Daoy (cell line): ENCODE results near the gene DYSF. TPM values are rescaled to one million over a fixed set of nuclear protein-coding genes. Genes with fewer than 3 reads are reported as not detected.

Source experiments
- DNase-seq: peaks from one replicate; pipeline ENCODE4 v3.0.0-alpha.2; 2015; ENCODE audit warnings: low read depth
- total RNA-seq: library from RNA; depleted of rRNA; stranded (reverse); fragments of >200 nt; shearing (Covaris generic); gene quantifications from 2 replicates; pipeline ENCODE4 v1.2.3, GENCODE V29; 2014

The DYSF gene
- total RNA-seq, 1 experiment from 2014 or later, result 0.23 TPM

GRCh38 chr2:71614976-71615766 lies 161.8 kb downstream of the DYSF start:
- no peak for DNase-seq

- no peak for DNase-seq
Observed at GRCh38 chr2:71615767-71616730, 162.7 kb downstream of the DYSF start.

- DNase-seq, result no peak
Observed at GRCh38 chr2:71617266-71617665, 163.9 kb downstream of the DYSF start.

- DNase-seq, result no peak
Observed at GRCh38 chr2:71618327-71619113, 165.2 kb downstream of the DYSF start.

GRCh38 chr2:71619230-71619741 lies 165.9 kb downstream of the DYSF start:
- DNase-seq, result no peak

- no peak for DNase-seq
Observed at GRCh38 chr2:71620116-71620515, 166.8 kb downstream of the DYSF start.

GRCh38 chr2:71620851-71621251 lies 167.5 kb downstream of the DYSF start:
- no peak for DNase-seq

- DNase-seq, result no peak
Observed at GRCh38 chr2:71629273-71629672, 175.9 kb downstream of the DYSF start.

GRCh38 chr2:71629771-71630453 lies 176.6 kb downstream of the DYSF start:
- no peak for DNase-seq

GRCh38 chr2:71630454-71631328 lies 177.3 kb downstream of the DYSF start:
- no peak for DNase-seq

- DNase-seq, result peak; percentile 63
Observed at GRCh38 chr2:71631411-71631931, 178.1 kb downstream of the DYSF start.

- DNase-seq, result no peak
Observed at GRCh38 chr2:71633086-71633485, 179.7 kb downstream of the DYSF start.

GRCh38 chr2:71634567-71634966 lies 181.2 kb downstream of the DYSF start:
- no peak for DNase-seq

GRCh38 chr2:71635798-71636197 lies 182.4 kb downstream of the DYSF start:
- DNase-seq, result no peak

GRCh38 chr2:71637168-71637567 lies 183.8 kb downstream of the DYSF start:
- DNase-seq, result no peak

- DNase-seq, result no peak
Observed at GRCh38 chr2:71637736-71638135, 184.4 kb downstream of the DYSF start.

- no peak for DNase-seq
Observed at GRCh38 chr2:71639735-71640134, 186.4 kb downstream of the DYSF start.

GRCh38 chr2:71640489-71640888 lies 187.1 kb downstream of the DYSF start:
- DNase-seq, result no peak

GRCh38 chr2:71643674-71644357 lies 190.5 kb downstream of the DYSF start:
- DNase-seq, result no peak
